Astrocyte (in vitro differentiated cells and primary cell): ENCODE measurements around the gene C6orf136. TPM values are rescaled to one million over a fixed set of nuclear protein-coding genes. Genes with fewer than 3 reads are reported as not detected.

ENCODE experiments used
- DNase-seq: peaks from one replicate; pipeline ENCODE4 v3.0.0-alpha.2; 2010; ENCODE audit warnings: low read depth
- FAIRE-seq: peaks from 2 replicates; lab custom pipeline; 2011; peaks lifted over from hg19 to GRCh38; lab: Jason Lieb, UNC
- H2AFZ ChIP-seq: 2 replicates; pipeline ENCODE4 v1.6.0; 2012; ENCODE audit warnings: low read depth, low read length, inconsistent platforms
- H3K27ac ChIP-seq: 2 replicates; pipeline ENCODE4 v1.5.1; 2011; ENCODE audit warnings: low read depth, low read length, inconsistent platforms
- H3K27me3 ChIP-seq: 2 replicates; pipeline ENCODE4 v1.6.0; 2011; ENCODE audit warnings: low read length, inconsistent platforms; ENCODE audit not compliant: insufficient read depth
- H3K36me3 ChIP-seq: 2 replicates; pipeline ENCODE4 v1.5.1; 2011; ENCODE audit warnings: low read length, inconsistent platforms; ENCODE audit not compliant: insufficient read depth
- H3K4me1 ChIP-seq: 2 replicates; pipeline ENCODE4 v1.5.1; 2011; ENCODE audit warnings: low read length, inconsistent platforms; ENCODE audit not compliant: insufficient read depth
- H3K4me2 ChIP-seq: 2 replicates; pipeline ENCODE4 v1.6.0; 2012; ENCODE audit warnings: low read length, inconsistent platforms
- H3K4me3 ChIP-seq: 2 replicates; pipeline ENCODE4 v1.5.1; 2011; ENCODE audit warnings: low read depth, mild to moderate bottlenecking, low read length, inconsistent platforms; ENCODE audit not compliant: insufficient read depth
- H3K79me2 ChIP-seq: 2 replicates; pipeline ENCODE4 v1.6.0; 2012; ENCODE audit warnings: mild to moderate bottlenecking, low read length, inconsistent platforms; ENCODE audit not compliant: insufficient read depth
- H3K9ac ChIP-seq: 2 replicates; pipeline ENCODE4 v1.6.0; 2012; ENCODE audit warnings: mild to moderate bottlenecking, low read length, inconsistent platforms
- H3K9me3 ChIP-seq: 2 replicates; pipeline ENCODE4 v1.5.1; 2012; ENCODE audit warnings: low read depth, mild to moderate bottlenecking, low read length, inconsistent platforms; ENCODE audit not compliant: insufficient read depth
- H4K20me1 ChIP-seq: 2 replicates; pipeline ENCODE4 v1.6.0; 2012; ENCODE audit warnings: low read length, inconsistent platforms; ENCODE audit not compliant: insufficient read depth
- H3K27ac Mint-ChIP-seq: one replicate; pipeline ENCODE4 v1.8.0; 2021; ENCODE audit warnings: mild to moderate bottlenecking, mixed read lengths; ENCODE audit not compliant: unreplicated experiment
- H3K27me3 Mint-ChIP-seq: one replicate; pipeline ENCODE4 v1.8.0; 2021; ENCODE audit warnings: low read depth, mixed read lengths; ENCODE audit not compliant: unreplicated experiment
- H3K36me3 Mint-ChIP-seq: one replicate; pipeline ENCODE4 v1.8.0; 2021; ENCODE audit warnings: low read depth, mixed read lengths; ENCODE audit not compliant: unreplicated experiment
- H3K4me1 Mint-ChIP-seq: one replicate; pipeline ENCODE4 v1.8.0; 2021; ENCODE audit warnings: low read depth, mixed read lengths; ENCODE audit not compliant: unreplicated experiment
- H3K4me3 Mint-ChIP-seq: one replicate; pipeline ENCODE4 v1.8.0; 2021; ENCODE audit warnings: mild to moderate bottlenecking, moderate library complexity, mixed read lengths; ENCODE audit not compliant: unreplicated experiment
- H3K9me3 Mint-ChIP-seq: one replicate; pipeline ENCODE4 v1.8.0; 2021; ENCODE audit warnings: mild to moderate bottlenecking, mixed read lengths; ENCODE audit not compliant: unreplicated experiment
- CTCF ChIP-seq: IDR thresholded peaks from 2 replicates; pipeline ENCODE4 v1.5.1; 2011; ENCODE audit warnings: low read depth, mild to moderate bottlenecking, inconsistent platforms, low read length, moderate library complexity; ENCODE audit not compliant: insufficient read depth
- EZH2 ChIP-seq: IDR thresholded peaks from 2 replicates; pipeline ENCODE4 v1.6.1; 2012; ENCODE audit warnings: mild to moderate bottlenecking, low read length, inconsistent platforms; ENCODE audit not compliant: insufficient read depth
- total RNA-seq: library from RNA; stranded (reverse); gene quantifications from 2 replicates; pipeline ENCODE4 v1.2.1, GENCODE V29; 2021

C6orf136 gene
- total RNA-seq, 1 donor from 2014 or later = 12.7 TPM

- Mint-ChIP-seq H3K4me1 (peaks cover 9% of the 10 kb centered on the region), H3K36me3 (peaks cover 10% of the 10 kb centered on the region), H3K9me3 (no peaks in the 10 kb centered on the region), H3K27me3 (no peaks in the 10 kb centered on the region), H3K27ac (peak overlapping the region; percentile 72), H3K4me3 (peak overlapping the region; percentile 94)
- no peak for TF ChIP-seq EZH2
- TF ChIP-seq CTCF = peak; percentile 25
- H3K27me3 ChIP-seq = no peaks in the 10 kb centered on the region
- DNase-seq (no peak), FAIRE-seq (no peak)
- no peak overlapping the region for H2AFZ ChIP-seq
- no peaks in the 10 kb centered on the region for H3K9me3 ChIP-seq
- H3K79me2 ChIP-seq = peaks cover 30% of the 10 kb centered on the region
- peak overlapping the region; percentile 97 for H3K4me2 ChIP-seq
- H4K20me1 ChIP-seq = peaks cover 7% of the 10 kb centered on the region
- H3K9ac ChIP-seq = peak overlapping the region; percentile 92
- H3K4me1 ChIP-seq = peaks cover 5% of the 10 kb centered on the region
- peaks cover 19% of the 10 kb centered on the region for H3K36me3 ChIP-seq
- H3K4me3 ChIP-seq = no peak overlapping the region
- no peak overlapping the region for H3K27ac ChIP-seq
These were observed 24.0 kb downstream of the C6orf136 start for GRCh38 chr6:30670760-30671527.

DNA sequence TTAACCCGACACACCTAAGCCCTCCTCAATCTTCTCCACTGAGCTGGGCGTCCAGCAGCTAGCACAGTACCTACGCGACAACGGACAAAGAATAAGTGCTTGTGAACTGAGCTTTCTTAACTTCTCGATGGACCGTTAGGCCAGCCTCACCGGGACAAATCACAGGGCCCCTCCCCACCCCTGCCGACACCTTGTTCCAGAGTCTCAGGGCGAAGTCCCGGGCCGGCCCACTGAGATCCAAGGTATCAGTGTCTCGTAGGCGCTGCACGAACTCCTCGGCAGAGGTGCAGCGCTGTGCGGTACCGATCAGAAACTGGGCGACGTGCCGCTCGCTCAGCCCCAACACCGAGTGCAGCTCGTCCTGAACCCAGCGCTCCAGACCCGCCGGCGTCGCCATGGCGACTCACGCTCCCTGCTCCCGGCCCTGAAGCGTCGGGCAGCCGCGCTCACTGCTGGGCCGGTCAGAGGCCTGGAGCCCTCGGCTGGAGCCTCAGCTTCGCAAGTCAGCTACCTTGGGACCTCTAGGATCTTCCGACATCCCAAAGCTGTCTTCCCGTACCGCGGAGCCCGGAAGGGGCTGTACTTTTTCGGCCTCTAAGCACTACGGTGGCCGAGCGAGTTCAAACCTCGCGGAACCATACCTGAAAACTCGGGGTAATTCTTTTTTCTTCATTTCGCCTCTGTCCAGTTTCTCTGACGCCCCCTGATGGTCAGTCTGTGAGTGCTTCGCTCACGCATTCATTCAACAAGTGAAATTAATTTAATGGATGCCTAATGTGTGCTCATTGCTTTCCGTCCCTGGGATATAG is 25.7 kb downstream of the C6orf136 start, which contains the start of gene DHX16:
DHX16 (minus strand) TSS at position 562 of the 809 bp plus-strand sequence; CDS start at position 397, 165 bp downstream.
- H3K4me3 ChIP-seq = peak within 1 kb of the TSS; percentile 83
- no peaks in the 10 kb centered on the region for H3K9me3 ChIP-seq
- peak within 1 kb of the TSS; percentile 63 for H3K27ac ChIP-seq
- H3K36me3 ChIP-seq = peaks cover 22% of the 10 kb centered on the region
- no peaks in the 10 kb centered on the region for H3K27me3 Mint-ChIP-seq
- H3K27ac Mint-ChIP-seq = peak within 1 kb of the TSS; percentile 88
- peaks cover 5% of the 10 kb centered on the region for H3K4me1 ChIP-seq
- peaks cover 11% of the 10 kb centered on the region for H3K4me1 Mint-ChIP-seq
- FAIRE-seq = peak; percentile 80
- peak within 1 kb of the TSS; percentile 88 for H2AFZ ChIP-seq
- peaks cover 19% of the 10 kb centered on the region for H3K36me3 Mint-ChIP-seq
- peak within 1 kb of the TSS; percentile 94 for H3K4me3 Mint-ChIP-seq
- TF ChIP-seq EZH2 (no peak), CTCF (peak; percentile 99)
- peaks cover 42% of the 10 kb centered on the region for H3K79me2 ChIP-seq
- H3K9me3 Mint-ChIP-seq = no peaks in the 10 kb centered on the region
- peak within 1 kb of the TSS; percentile 92 for H3K9ac ChIP-seq
- DNase-seq = peak; percentile 98
- H3K27me3 ChIP-seq = no peaks in the 10 kb centered on the region
- peak within 1 kb of the TSS; percentile 97 for H3K4me2 ChIP-seq
- peaks cover 23% of the 10 kb centered on the region for H4K20me1 ChIP-seq
